Stomach (tissue), 4 donors: ENCODE data around the gene ZNF423.

Experiments used
- CTCF ChIP-seq, 7 experiments: fragments of 450-650 bp in 4 of 7; fragments of 200-600 bp in 3 of 7; sonication (generic) in 3 of 7; IDR thresholded peaks; one replicate each; pipeline ENCODE4 v1.5.1; 2016 to 2019; ENCODE audit warnings: antibody characterized with exemption in 7 of 7, control low read depth in 2 of 7, mild to moderate bottlenecking in 1 of 7
- POLR2A ChIP-seq, 4 donors: fragments of 450-650 bp; IDR thresholded peaks; one replicate each; pipeline ENCODE4 v1.6.1; 2016; ENCODE audit warnings: antibody characterized with exemption in 4 of 4, control low read depth in 2 of 4, mild to moderate bottlenecking in 1 of 4, moderate library complexity in 1 of 4
- POLR2AphosphoS5 ChIP-seq, 3 donors: sonication (generic); formaldehyde crosslinking; IDR thresholded peaks; one replicate each; pipeline ENCODE4 v1.6.1; 2016; ENCODE audit warnings: antibody characterized with exemption in 3 of 3

- TF ChIP-seq CTCF (IDR thresholded peaks at IDR 0.05) (no peak), POLR2A (IDR thresholded peaks at IDR 0.05) (no peak), POLR2AphosphoS5 (IDR thresholded peaks at IDR 0.05) (no peak)
Observed at GRCh38 chr16:49756775-49757558, 98.9 kb downstream of the ZNF423 start.
